Stimulated activated CD8-positive, alpha-beta memory T cell treated with anti-CD3 and anti-CD28 coated beads, Interleukin-2, amount 100 ng/mL, for 48 hours (primary cell): ENCODE measurements around the gene SORBS1.

ENCODE experiments used
- DNase-seq, 2 donors: peaks; one replicate each; pipeline ENCODE4 v3.0.0-alpha.2; 2020; ENCODE audit warnings: low read depth in 2 of 2

The SORBS1 gene

DNA sequence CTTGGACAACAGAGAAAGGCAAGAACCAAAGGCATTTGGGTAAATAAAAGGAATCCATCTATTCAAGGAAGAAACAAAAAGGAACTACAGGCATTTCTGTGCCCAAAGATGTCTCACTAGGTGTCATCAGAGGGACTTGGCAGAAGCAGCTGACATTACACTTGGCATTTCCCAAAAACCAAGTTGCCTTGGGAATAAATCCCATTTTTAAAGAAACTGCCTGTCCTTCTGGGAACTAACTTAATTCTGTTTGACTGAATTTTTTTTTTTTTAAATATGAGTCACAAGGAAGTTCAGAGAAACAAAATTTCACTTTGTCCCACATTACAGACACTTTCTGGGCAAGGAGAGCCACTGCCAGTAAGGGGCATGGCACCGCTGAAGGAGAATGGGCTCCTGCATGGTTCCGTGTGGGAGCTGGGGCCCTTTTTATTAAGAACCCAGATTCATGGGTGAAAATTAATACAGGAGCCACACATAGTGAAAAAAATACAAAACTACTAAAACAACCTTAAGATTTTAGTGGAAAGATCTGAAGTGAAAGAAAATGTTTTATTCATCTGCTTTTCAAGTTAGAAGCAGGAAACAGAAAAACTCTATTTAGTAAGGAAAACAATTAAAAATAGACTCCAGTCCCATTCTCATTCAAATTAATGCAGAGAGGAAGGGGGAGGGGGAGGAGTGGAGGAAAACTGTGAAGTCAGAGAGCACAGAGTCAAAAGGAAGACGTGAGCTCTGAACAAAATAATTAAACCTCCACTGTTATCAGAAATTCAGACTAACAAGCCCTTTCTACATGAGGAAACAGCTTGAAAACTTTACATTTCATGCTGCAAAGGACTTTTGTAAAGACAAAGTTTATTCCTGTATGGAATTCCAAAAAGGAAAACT is 151.9 kb downstream of the SORBS1 start:
- no peak for DNase-seq

DNA sequence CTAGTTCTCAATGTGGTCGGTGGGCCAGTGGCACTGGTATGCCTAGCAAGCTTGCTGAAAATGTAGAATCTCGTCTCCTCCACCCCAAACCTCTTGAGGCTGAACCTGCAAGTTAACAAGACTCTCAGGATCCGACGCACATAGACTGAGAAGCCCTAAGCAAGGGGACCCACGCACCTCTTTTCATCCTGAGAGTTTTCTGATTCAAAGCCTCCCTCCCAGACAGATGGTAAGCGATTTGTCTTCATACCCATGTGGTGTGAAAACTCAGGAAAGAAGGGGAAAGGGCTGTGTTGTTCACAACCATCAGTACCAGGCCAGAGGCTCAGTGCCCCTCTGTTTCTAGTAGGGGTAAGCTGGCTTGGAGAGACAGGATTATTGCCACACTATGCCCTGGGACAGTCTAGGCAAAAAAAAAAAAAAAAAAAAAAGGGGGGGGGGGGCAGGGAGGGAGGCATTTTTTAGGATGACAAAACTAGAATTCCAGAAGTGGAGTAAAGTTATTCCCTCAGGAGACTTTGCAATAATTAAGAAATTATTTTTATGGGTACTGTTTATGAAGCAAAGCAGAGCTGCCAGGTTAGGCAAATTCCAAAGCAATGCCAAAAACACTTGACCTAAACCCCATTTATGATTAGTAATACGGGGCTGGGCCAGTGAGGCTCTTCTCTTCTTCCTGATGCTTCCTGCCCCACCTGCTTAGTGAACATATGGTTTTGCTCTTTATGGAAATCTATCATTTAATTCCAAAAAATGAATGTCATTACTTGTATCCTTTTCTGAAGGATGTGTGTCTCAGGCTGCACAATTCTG is 152.8 kb downstream of the SORBS1 start:
- no peak for DNase-seq

DNA sequence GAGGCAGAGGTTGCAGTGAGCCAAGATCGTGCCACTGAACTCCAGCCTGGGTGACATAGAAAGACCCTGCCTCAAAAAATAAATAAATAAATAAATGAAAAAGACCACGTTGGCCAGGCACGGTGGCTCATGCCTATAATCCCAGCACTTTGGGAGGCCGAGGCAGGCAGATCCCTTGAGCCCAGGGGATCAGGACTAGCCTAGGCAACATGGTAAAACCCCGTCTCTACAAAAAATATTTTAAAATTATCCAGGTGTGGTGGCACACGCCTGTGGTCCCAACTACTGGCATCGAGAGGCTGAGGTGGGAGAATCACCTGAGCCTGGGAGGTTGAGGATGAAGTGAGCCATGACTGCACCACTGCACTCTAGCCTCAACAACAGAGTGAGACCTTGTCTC is 153.6 kb downstream of the SORBS1 start:
- DNase-seq: no peak

DNA sequence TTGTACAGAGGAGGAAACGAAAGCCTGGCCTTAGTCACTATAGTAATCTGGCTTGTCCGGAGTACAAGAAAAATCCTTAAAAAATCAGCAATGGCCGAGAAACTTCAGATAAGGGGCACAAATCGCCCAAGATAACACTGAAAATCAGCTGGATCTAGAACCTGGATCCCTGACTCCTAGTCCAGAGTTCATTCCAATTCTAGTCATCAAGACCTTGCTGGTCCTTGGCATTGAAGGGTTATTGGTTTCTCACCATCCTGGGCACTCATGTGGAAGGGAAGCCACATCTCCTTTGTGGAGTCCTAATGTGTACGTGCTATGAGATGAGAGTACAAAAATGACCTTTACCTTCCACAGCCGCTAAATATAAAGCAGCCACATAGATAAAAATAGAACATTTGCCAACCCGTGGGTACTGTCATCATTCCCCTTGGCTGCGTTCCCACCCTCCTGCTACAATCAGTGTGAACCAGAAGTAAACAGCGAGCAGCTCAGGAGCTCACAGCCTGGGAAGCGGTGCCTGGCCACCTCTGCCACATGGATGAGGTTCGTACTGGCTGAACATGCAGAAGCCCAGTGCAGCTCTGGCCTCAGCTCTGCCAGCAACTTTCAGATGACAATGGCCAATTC is 154.4 kb downstream of the SORBS1 start:
- DNase-seq: no peak

DNA sequence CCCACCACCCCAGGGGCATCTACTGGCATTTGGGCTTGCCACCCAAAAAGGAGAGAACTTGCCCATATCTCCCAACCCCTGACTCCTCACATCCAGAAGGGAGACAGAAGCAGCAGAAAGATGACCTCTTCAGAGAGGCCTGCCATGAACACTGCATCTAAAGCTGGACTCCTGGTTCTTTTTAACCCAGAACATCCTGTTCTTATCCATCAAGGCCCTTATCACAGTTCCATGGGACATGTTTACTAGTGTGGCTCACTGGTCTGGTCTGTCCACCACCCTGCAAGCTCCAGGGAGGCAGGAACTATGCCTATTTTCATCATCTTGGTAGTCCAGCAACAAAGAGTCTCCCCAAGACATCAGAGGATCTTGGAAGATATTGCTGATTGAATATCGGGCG is 155.5 kb downstream of the SORBS1 start:
- no peak for DNase-seq

- DNase-seq: no peak
These were observed 156.3 kb downstream of the SORBS1 start for GRCh38 chr10:95404864-95405263.

DNA sequence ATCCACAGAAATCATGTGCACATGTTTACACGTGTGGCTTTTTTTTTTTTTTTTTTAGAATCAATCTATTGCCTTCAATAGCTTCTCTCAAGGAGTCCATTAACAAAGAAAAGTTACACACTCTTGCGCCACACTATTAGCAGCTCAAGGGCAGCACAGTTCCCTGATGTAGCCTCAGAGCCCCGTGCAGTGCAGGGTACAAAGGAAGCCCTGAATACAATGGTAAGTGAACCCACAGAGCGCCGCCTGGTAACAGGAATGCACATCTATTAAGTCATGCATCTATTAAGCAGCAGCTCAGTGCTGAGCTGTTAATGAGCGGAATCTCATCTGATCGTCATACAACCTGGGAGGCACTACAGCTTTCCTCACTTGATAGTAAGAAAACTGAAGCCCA is 156.7 kb downstream of the SORBS1 start:
- no peak for DNase-seq

- no peak for DNase-seq
These were observed 157.3 kb downstream of the SORBS1 start for GRCh38 chr10:95403700-95404461.

- DNase-seq: no peak
These were observed 159.3 kb downstream of the SORBS1 start for GRCh38 chr10:95401704-95402469.

GRCh38 chr10:95400787-95401186 is 160.4 kb downstream of the SORBS1 start:
- DNase-seq: no peak

GRCh38 chr10:95399183-95399582 is 162.0 kb downstream of the SORBS1 start:
- DNase-seq: no peak

DNA sequence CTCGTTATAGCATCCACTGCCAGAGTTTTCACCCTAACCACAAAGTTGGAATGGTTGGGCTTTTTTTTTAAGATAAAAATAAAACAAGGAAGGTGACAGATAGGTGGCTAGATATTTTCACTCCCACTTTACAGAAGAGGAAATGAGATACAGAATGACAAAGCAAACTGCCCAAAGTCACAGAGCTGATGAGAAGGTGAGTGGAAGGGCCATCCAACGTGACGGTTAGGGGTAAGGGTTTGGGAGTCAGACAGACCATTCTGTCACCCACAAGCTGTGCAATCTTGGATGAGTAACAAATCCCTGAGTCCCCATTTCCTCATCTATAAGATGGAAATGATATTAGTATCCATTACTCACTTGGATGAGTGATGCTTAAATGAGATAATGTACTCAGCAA is 163.4 kb downstream of the SORBS1 start:
- DNase-seq: no peak

GRCh38 chr10:95395947-95396449 is 165.2 kb downstream of the SORBS1 start:
- DNase-seq: no peak

DNA sequence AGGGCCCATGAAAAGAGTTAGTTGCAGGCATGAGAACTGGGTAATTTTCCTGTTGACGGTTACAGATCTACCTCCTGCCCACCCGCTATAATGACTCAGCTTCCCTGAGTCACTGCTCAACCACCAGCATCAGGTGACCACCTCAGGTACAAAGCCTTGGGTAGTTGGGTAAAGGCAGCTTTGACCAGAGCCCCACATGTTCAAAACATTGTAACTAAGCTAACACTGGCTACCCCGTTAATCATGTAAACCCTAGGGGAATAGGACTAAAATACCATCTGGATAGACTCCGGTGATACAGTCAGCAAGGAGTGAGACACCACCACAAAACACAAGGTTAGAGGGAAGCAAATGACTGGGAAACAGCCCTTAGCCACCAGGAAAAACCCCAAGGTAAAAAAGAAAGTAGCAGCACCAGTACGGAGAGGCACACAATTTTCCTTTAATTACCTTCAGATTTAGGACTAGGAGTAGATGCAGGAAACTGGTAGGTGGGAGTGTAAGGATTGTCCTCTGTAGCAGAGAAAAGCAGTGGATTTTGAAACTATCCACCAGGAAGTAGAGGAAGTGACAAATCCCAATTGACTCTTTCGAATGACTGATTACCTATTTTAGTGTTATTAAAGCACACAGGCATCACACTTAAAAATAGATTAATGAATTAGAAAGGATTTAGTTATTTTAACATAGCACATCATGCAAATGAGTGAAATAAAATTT is 166.8 kb downstream of the SORBS1 start:
- peak in 1 of 2 donors; percentile 5 for DNase-seq

DNA sequence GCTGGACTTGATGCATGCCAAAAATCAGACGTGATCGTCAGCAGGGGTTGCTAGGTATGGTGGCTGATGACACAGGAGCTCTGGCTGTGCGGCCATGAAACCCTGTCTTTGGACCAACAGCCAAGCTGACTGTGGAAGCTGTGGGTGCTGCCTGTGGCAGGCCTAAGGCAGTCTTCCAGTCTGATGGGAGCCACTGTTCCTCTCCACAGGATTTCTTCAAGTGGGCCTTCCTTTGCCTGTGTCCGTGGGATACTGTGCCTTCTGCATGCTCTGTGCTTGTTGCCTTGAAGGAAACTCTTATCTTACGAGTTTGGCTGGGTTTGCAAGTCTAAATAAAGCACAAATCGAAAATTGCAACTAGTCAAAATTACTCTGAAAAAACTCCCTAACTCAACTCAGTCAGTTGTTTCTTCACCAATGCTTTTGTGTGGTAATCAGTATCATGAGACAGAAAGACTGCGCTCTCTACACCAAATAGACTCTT is 168.4 kb downstream of the SORBS1 start:
- no peak for DNase-seq

GRCh38 chr10:95392217-95392584 is 169.0 kb downstream of the SORBS1 start:
- DNase-seq: no peak

DNA sequence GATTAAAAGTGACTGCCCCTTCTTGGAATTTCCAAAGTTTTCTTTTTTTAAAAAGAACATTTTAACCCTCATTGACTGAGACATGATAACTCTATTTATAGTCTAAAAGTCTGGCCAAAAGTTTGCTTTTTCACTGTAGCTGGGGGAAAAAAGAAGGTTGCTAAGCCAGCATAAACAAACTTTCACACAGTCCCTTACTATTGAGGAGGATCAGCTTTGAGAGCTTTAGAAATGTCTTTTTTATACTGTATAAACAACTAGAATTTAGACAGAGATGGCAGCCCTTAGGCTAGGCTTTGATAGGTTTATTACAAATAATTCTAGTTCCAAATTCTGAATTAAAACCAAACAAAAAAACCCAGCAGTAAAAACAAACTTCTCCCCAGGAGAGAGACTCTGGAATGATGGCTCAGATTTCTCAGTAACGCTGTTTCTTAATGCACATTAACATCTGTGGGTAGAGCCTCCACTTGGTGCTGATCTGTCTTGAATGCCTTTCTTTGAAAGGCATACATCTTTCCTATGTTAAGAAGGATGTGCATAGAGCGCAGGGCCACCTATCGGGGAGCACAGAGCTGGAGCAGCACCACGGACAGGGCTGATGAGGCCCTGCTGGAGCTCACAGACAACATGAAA is 169.5 kb downstream of the SORBS1 start:
- DNase-seq: no peak

DNA sequence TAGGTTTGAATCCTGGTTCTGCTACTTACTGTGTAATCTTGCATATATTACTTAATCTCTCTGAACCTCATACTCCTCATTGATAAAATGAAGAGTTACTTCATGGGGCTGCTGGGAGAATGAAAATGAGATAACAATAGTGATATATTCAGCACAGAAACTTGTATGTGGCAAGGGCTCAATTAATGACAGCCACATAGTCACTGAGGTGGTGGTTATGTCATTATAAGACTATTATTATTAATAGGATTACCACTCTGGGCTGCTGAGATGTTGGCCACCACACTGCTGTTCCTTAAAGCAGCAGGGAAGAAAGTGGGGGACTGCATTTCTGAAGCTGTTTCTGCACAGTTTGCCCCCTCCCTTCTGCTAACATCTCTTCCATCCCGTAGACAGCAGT is 170.0 kb downstream of the SORBS1 start:
- no peak for DNase-seq

DNA sequence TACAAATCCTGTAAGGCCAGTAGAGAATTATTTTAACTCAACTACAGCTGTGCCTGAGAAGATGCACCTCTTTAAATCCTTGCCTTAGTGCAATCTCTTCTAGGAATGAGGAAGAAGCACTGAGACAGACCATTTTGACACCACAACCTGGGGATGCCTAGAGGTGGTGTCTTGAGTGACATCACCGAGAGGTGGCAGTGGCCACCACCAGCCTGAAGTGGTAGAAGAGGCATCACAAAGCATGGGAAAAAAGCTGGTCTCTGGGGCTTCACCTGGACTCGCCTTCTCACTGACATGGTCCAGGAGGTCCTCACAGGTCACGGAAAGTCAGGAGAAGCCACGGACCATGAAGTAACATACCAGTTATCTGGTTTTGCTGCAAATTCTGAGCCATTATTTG is 171.2 kb downstream of the SORBS1 start:
- no peak for DNase-seq

- no peak for DNase-seq
These were observed 172.0 kb downstream of the SORBS1 start for GRCh38 chr10:95389176-95389575.
